ACHN (cell line): ENCODE results near the gene ZNF79.

Source experiments
- DNase-seq: peaks from one replicate; pipeline ENCODE4 v3.0.0-alpha.2; 2015
- in situ Hi-C: cut with HindIII; loops from 2 replicates; pipeline ENCODE4 v1.10.0; 2017; ENCODE audit warnings: low sequenced_read_pairs, low pct_ligation_motif_present, low pct_unique_long_range_greater_than_20kb

The ZNF79 gene

GRCh38 chr9:127423934-127424675 lies at the start of gene ZNF79:
Gene ZNF79, plus strand, starts transcription at chr9:127424382. Its CDS starts 406 bp downstream, at chr9:127424788.
- in situ Hi-C loops = no loop called here
- DNase-seq = peak; percentile 89

GRCh38 chr9:127380479-127380878 lies 43.7 kb upstream of the ZNF79 start:
- in situ Hi-C loops = no loop called here
- DNase-seq = no peak

GRCh38 chr9:127382541-127382940 lies 41.6 kb upstream of the ZNF79 start:
- in situ Hi-C loops = no loop called here
- DNase-seq = no peak

GRCh38 chr9:127384016-127384730 lies 40.0 kb upstream of the ZNF79 start:
- in situ Hi-C loops = no loop called here
- no peak for DNase-seq

GRCh38 chr9:127384901-127385300 lies 39.3 kb upstream of the ZNF79 start:
- DNase-seq = no peak
- in situ Hi-C loops = no loop called here

GRCh38 chr9:127386249-127386648 lies 37.9 kb upstream of the ZNF79 start:
- in situ Hi-C loops = no loop called here
- DNase-seq = no peak

- in situ Hi-C loops = no loop called here
- DNase-seq = no peak
These were observed 37.2 kb upstream of the ZNF79 start for GRCh38 chr9:127386981-127387380.

GRCh38 chr9:127388037-127388855 lies 35.9 kb upstream of the ZNF79 start:
- in situ Hi-C loops = no loop called here
- DNase-seq = peak; percentile 95

- in situ Hi-C loops = no loop called here
- DNase-seq = peak; percentile 63
These were observed 35.3 kb upstream of the ZNF79 start for GRCh38 chr9:127388856-127389238.

GRCh38 chr9:127389381-127390247 lies 34.6 kb upstream of the ZNF79 start:
- in situ Hi-C loops = no loop called here
- DNase-seq = no peak

- in situ Hi-C loops = no loop called here
- no peak for DNase-seq
These were observed 34.0 kb upstream of the ZNF79 start for GRCh38 chr9:127390248-127390545.

- DNase-seq = no peak
- in situ Hi-C loops = no loop called here
These were observed 33.6 kb upstream of the ZNF79 start for GRCh38 chr9:127390563-127390962.

GRCh38 chr9:127392166-127392565 lies 32.0 kb upstream of the ZNF79 start:
- in situ Hi-C loops = no loop called here

GRCh38 chr9:127392976-127393375 lies 31.2 kb upstream of the ZNF79 start:
- DNase-seq = no peak
- in situ Hi-C loops = no loop called here

More at GRCh38 chr9:127392166-127392565, 32.0 kb upstream of the ZNF79 start:
- DNase-seq = no peak

GRCh38 chr9:127393645-127394044 lies 30.5 kb upstream of the ZNF79 start:
- in situ Hi-C loops = no loop called here
- DNase-seq = no peak

- DNase-seq = no peak
- in situ Hi-C loops = no loop called here
These were observed 28.5 kb upstream of the ZNF79 start for GRCh38 chr9:127395497-127396252.

GRCh38 chr9:127396253-127396807 lies 27.9 kb upstream of the ZNF79 start:
- in situ Hi-C loops = no loop called here
- no peak for DNase-seq
